Stimulated activated naive B cell treated with anti-CD40 and anti-IgM and Interleukin-4, amounts not matched to agents 10 μg/mL and 1 μg/mL and 100 μg/mL, for 72 hours (primary cell): ENCODE measurements around the gene CCDC80.

Experiments used
- ATAC-seq, 2 donors: fragments of 150-1000 bp; cut with Tn5 transposase; replicated peaks; 2 replicates each; pipeline ENCODE4 v1.10.0; 2021; ENCODE audit warnings: moderate library complexity in 1 of 2
- DNase-seq: peaks from one replicate; pipeline ENCODE4 v3.0.0; 2021
- H3K27ac Mint-ChIP-seq: one replicate; pipeline ENCODE4 v1.8.0; 2022; ENCODE audit warnings: mild to moderate bottlenecking, mixed read lengths
- H3K27me3 Mint-ChIP-seq, 2 donors: one replicate each; pipeline ENCODE4 v1.8.0; 2022; ENCODE audit warnings: mixed read lengths in 2 of 2
- H3K36me3 Mint-ChIP-seq, 2 donors: one replicate each; pipeline ENCODE4 v1.8.0; 2022; ENCODE audit warnings: mixed read lengths in 2 of 2, mild to moderate bottlenecking in 1 of 2
- H3K4me1 Mint-ChIP-seq, 2 donors: one replicate each; pipeline ENCODE4 v1.8.0; 2022; ENCODE audit warnings: mixed read lengths in 2 of 2, mild to moderate bottlenecking in 1 of 2
- H3K4me3 Mint-ChIP-seq, 2 donors: one replicate each; pipeline ENCODE4 v1.8.0; 2022; ENCODE audit warnings: mild to moderate bottlenecking in 2 of 2, mixed read lengths in 2 of 2, moderate library complexity in 1 of 2
- H3K9me3 Mint-ChIP-seq, 2 donors: one replicate each; pipeline ENCODE4 v1.8.0; 2022; ENCODE audit warnings: mixed read lengths in 2 of 2, mild to moderate bottlenecking in 1 of 2

CCDC80 gene

DNA sequence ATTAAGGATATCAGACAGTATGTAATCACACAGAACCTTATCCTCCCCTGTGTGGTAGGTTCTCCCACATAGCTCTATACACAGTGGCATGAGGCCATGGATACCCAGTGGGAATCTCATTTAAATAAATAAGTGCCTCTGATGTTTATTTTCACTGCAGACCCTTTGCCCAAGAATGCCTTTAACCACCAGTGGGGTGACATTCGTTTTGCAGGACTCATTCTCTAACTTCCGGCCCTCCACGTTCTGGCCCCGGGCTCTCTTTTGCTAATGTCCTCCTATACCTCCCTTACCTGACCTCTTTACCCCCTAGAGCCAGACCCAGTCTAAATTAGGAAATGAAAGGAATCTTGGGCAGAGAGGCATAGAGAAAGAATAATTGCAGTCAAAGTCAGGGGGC lies 8.3 kb downstream of the CCDC80 start:
- no peaks in the 10 kb centered on the region for H3K27me3 Mint-ChIP-seq
- DNase-seq, result no peak
- H3K9me3 Mint-ChIP-seq, result no peaks in the 10 kb centered on the region
- peaks cover 5 to 13% of the 10 kb centered on the region in 2 donors for H3K4me1 Mint-ChIP-seq
- no peak overlapping the region for H3K4me3 Mint-ChIP-seq
- ATAC-seq, result no peak
- H3K27ac Mint-ChIP-seq, result no peak overlapping the region
- no peaks in the 10 kb centered on the region for H3K36me3 Mint-ChIP-seq

DNA sequence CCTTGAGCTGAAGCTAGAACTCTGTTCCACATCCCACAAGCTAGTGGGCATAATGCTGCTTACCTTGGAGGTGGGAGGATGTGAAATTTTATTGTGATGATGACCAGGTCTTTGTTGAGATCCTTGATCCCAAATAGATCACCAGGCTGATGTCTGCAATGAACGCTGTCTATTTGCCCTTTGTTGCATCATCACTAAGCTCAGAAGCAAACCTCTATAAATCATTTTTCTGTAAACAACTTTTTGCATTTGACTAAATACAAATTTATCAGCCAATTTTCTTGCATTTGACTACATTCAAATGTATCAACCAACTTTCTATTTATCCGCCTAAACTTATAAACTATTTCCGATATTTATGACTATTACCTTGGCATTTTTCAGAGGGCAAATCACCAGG lies 9.7 kb downstream of the CCDC80 start:
- ATAC-seq (no peak), DNase-seq (no peak)
- H3K36me3 Mint-ChIP-seq, result no peaks in the 10 kb centered on the region
- H3K4me3 Mint-ChIP-seq, result no peak overlapping the region
- peaks cover 5 to 13% of the 10 kb centered on the region in 2 donors for H3K4me1 Mint-ChIP-seq
- H3K27ac Mint-ChIP-seq, result no peak overlapping the region
- no peaks in the 10 kb centered on the region for H3K9me3 Mint-ChIP-seq
- no peaks in the 10 kb centered on the region for H3K27me3 Mint-ChIP-seq

GRCh38 chr3:112629425-112629824 lies 11.5 kb downstream of the CCDC80 start:
- H3K9me3 Mint-ChIP-seq, result no peaks in the 10 kb centered on the region
- H3K4me3 Mint-ChIP-seq, result no peak overlapping the region
- peak; percentile 55 to 73 for ATAC-seq
- no peak overlapping the region for H3K27ac Mint-ChIP-seq
- no peak for DNase-seq
- no peaks in the 10 kb centered on the region for H3K36me3 Mint-ChIP-seq
- H3K27me3 Mint-ChIP-seq, result no peaks in the 10 kb centered on the region
- H3K4me1 Mint-ChIP-seq, result peaks cover 3 to 8% of the 10 kb centered on the region in 2 donors

- no peak for ATAC-seq
- peaks cover 0 to 2% of the 10 kb centered on the region in 2 donors for H3K4me1 Mint-ChIP-seq
- no peak overlapping the region for H3K27ac Mint-ChIP-seq
These were observed 12.9 kb downstream of the CCDC80 start for GRCh38 chr3:112627919-112628466.

DNA sequence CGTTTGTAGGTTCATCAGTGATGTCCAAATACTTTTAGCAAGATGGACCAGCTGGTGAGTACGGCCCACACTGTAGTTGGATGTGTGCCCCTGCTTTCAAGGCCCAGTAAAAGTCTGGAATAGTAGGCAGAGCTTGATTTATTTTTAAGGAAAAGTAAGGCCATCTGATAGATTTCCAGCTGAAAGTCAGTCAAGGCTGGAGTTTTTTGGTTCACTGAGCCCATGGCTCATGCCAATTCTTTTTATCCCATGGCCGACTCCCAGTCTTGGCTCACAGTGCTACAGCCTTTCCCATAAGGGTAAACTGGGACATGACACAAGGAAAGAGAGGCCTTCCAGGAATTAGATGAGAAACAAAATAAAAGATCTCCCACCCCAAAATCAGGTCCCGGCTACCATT lies 13.5 kb downstream of the CCDC80 start:
- no peak for ATAC-seq
- no peaks in the 10 kb centered on the region for H3K36me3 Mint-ChIP-seq
- H3K27me3 Mint-ChIP-seq, result peaks cover 0 to 4% of the 10 kb centered on the region in 2 donors
- no peak overlapping the region for H3K4me3 Mint-ChIP-seq
- no peak for DNase-seq
- no peaks in the 10 kb centered on the region for H3K4me1 Mint-ChIP-seq
- H3K27ac Mint-ChIP-seq, result no peak overlapping the region
- H3K9me3 Mint-ChIP-seq, result no peaks in the 10 kb centered on the region

More at GRCh38 chr3:112627919-112628466, 12.9 kb downstream of the CCDC80 start:
- DNase-seq, result no peak
- Mint-ChIP-seq H3K27me3 (peaks cover 0 to 4% of the 10 kb centered on the region in 2 donors), H3K9me3 (no peaks in the 10 kb centered on the region), H3K36me3 (no peaks in the 10 kb centered on the region), H3K4me3 (no peak overlapping the region)

GRCh38 chr3:112623717-112624116 lies 17.2 kb downstream of the CCDC80 start:
- H3K27me3 Mint-ChIP-seq, result peaks cover 0 to 4% of the 10 kb centered on the region in 2 donors
- H3K36me3 Mint-ChIP-seq, result no peaks in the 10 kb centered on the region
- peaks cover 0 to 9% of the 10 kb centered on the region in 2 donors for H3K4me1 Mint-ChIP-seq
- H3K27ac Mint-ChIP-seq, result no peak overlapping the region
- H3K9me3 Mint-ChIP-seq, result peaks cover 0 to 2% of the 10 kb centered on the region in 2 donors
- H3K4me3 Mint-ChIP-seq, result no peak overlapping the region
- no peak for ATAC-seq
- DNase-seq, result no peak

- DNase-seq (no peak), ATAC-seq (no peak)
- H3K27ac Mint-ChIP-seq, result no peak overlapping the region
- peaks cover 0 to 9% of the 10 kb centered on the region in 2 donors for H3K4me1 Mint-ChIP-seq
- no peak overlapping the region for H3K4me3 Mint-ChIP-seq
- H3K27me3 Mint-ChIP-seq, result peaks cover 0 to 4% of the 10 kb centered on the region in 2 donors
- no peaks in the 10 kb centered on the region for H3K36me3 Mint-ChIP-seq
- H3K9me3 Mint-ChIP-seq, result peaks cover 0 to 2% of the 10 kb centered on the region in 2 donors
These were observed 17.7 kb downstream of the CCDC80 start for GRCh38 chr3:112623213-112623612.

- ATAC-seq, result peak; percentile 81
- Mint-ChIP-seq H3K36me3 (no peaks in the 10 kb centered on the region), H3K27me3 (peaks cover 0 to 4% of the 10 kb centered on the region in 2 donors), H3K4me3 (no peak overlapping the region), H3K27ac (no peak overlapping the region), H3K9me3 (peaks cover 0 to 2% of the 10 kb centered on the region in 2 donors), H3K4me1 (peaks cover 0 to 9% of the 10 kb centered on the region in 2 donors)
- DNase-seq, result no peak
These were observed 21.6 kb downstream of the CCDC80 start for GRCh38 chr3:112619295-112619694.

GRCh38 chr3:112617285-112617684 lies 23.7 kb downstream of the CCDC80 start:
- Mint-ChIP-seq H3K36me3 (no peaks in the 10 kb centered on the region), H3K4me1 (peaks cover 0 to 9% of the 10 kb centered on the region in 2 donors), H3K27me3 (no peaks in the 10 kb centered on the region), H3K9me3 (peaks cover 0 to 2% of the 10 kb centered on the region in 2 donors), H3K27ac (no peak overlapping the region), H3K4me3 (no peak overlapping the region)
- no peak for ATAC-seq
- no peak for DNase-seq

DNA sequence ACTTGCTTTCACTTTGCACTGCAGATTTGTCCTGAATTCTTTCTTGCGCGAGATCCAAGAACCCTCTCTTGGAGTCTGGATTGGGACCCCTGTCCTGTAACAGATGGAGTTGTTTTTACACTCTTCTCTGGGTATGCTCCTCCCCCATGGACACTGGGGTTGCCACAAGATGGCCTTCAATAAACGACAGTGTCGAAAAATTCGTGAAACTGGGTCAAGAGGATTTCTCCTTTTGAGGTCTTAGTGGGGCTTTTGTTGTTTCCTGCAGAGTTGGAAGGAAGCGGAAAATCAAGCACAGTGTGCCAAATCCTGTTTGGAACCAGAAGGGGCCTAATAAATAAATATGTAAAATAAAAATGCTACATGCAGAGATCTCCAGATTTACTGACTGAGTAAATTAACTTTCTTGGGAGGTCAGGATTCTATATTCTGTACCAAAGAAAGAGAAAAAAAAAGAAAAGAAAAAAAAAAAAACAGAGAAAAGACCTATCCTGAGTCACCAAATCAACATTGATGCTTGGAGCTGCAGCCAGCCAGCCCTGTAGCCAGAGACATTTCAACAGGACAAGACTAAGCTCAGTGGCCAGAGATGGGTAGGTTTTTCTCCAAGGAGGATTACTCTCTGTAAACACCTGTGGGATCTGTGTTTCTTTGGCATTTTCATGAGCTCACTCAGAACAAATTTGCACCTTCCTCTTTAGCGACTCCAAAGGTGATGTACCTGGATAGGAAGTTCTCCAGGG lies 24.8 kb downstream of the CCDC80 start:
- peaks cover 0 to under 1% of the 10 kb centered on the region in 2 donors for H3K9me3 Mint-ChIP-seq
- H3K27me3 Mint-ChIP-seq, result no peaks in the 10 kb centered on the region
- no peak overlapping the region for H3K27ac Mint-ChIP-seq
- peaks cover 0 to 9% of the 10 kb centered on the region in 2 donors for H3K4me1 Mint-ChIP-seq
- DNase-seq, result no peak
- no peak overlapping the region for H3K4me3 Mint-ChIP-seq
- no peaks in the 10 kb centered on the region for H3K36me3 Mint-ChIP-seq
- no peak for ATAC-seq

- H3K27me3 Mint-ChIP-seq, result peaks cover 8 to 10% of the 10 kb centered on the region in 2 donors
- no peak overlapping the region for H3K4me3 Mint-ChIP-seq
- no peaks in the 10 kb centered on the region for H3K4me1 Mint-ChIP-seq
- no peak overlapping the region for H3K27ac Mint-ChIP-seq
- ATAC-seq, result no peak
- DNase-seq, result no peak
- H3K9me3 Mint-ChIP-seq, result no peaks in the 10 kb centered on the region
- H3K36me3 Mint-ChIP-seq, result no peaks in the 10 kb centered on the region
These were observed 29.0 kb downstream of the CCDC80 start for GRCh38 chr3:112611752-112612515.

GRCh38 chr3:112610121-112610520 lies 30.8 kb downstream of the CCDC80 start:
- no peak overlapping the region for H3K27ac Mint-ChIP-seq
- peaks cover 8 to 16% of the 10 kb centered on the region in 2 donors for H3K27me3 Mint-ChIP-seq
- no peak for DNase-seq
- ATAC-seq, result peak; percentile 57 to 62
- no peaks in the 10 kb centered on the region for H3K36me3 Mint-ChIP-seq
- no peak overlapping the region for H3K4me3 Mint-ChIP-seq
- no peaks in the 10 kb centered on the region for H3K4me1 Mint-ChIP-seq
- no peaks in the 10 kb centered on the region for H3K9me3 Mint-ChIP-seq

GRCh38 chr3:112607863-112608262 lies 33.1 kb downstream of the CCDC80 start:
- Mint-ChIP-seq H3K27me3 (peaks cover 8 to 16% of the 10 kb centered on the region in 2 donors), H3K4me1 (no peaks in the 10 kb centered on the region), H3K4me3 (no peak overlapping the region), H3K27ac (no peak overlapping the region), H3K36me3 (no peaks in the 10 kb centered on the region), H3K9me3 (no peaks in the 10 kb centered on the region)
- DNase-seq (no peak), ATAC-seq (no peak)

DNA sequence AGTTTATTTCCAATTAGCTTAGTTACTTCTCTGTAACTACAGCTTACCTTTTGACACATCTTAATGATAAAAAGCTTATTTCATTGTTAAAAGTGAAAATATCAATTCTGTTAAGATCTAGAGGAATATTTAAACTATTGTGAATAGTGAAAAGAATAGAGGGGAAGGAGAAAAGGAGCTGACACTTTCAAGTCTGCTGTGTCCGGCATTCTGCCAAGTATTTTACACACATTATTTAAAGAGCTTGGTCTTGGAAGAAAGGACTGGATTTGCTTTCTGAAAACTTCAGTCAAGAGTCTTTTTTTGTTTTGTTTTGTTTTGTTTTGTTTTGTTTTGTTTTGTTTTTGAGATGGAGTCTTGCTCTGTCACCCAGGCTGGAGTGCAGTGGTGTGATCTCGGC lies 34.8 kb downstream of the CCDC80 start:
- DNase-seq, result no peak
- Mint-ChIP-seq H3K36me3 (no peaks in the 10 kb centered on the region), H3K9me3 (no peaks in the 10 kb centered on the region), H3K27me3 (peaks cover 8 to 16% of the 10 kb centered on the region in 2 donors), H3K27ac (no peak overlapping the region), H3K4me3 (no peak overlapping the region), H3K4me1 (peaks cover 8 to 10% of the 10 kb centered on the region in 2 donors)
- ATAC-seq, result no peak
